ENCODE data around the gene TMEM200C.

The TMEM200C gene

GRCh38 chr18:5899835-5900234, 4.5 kb upstream of the TMEM200C start:
- H3K4me1 Mint-ChIP-seq = peaks cover 15% of the 10 kb centered on the region
- H3K9me3 Mint-ChIP-seq = no peaks in the 10 kb centered on the region
- H3K4me3 Mint-ChIP-seq = no peak overlapping the region
- TF ChIP-seq CTCF (IDR thresholded peaks at IDR 0.05; ENCODE audit: unreplicated experiment in 3 of 3) = no peak
- peaks cover 41% of the 10 kb centered on the region for H3K27me3 Mint-ChIP-seq (ENCODE audit: low read depth)
- peaks cover 6% of the 10 kb centered on the region for H3K36me3 Mint-ChIP-seq (ENCODE audit: low read depth)
- H3K27ac Mint-ChIP-seq = no peak overlapping the region

GRCh38 chr18:5895876-5896740, 786 bp upstream of the TMEM200C start:
- peaks cover 6% of the 10 kb centered on the region for H3K36me3 Mint-ChIP-seq (ENCODE audit: low read depth)
- H3K9me3 Mint-ChIP-seq = no peaks in the 10 kb centered on the region
- TF ChIP-seq CTCF (IDR thresholded peaks at IDR 0.05; ENCODE audit: unreplicated experiment in 3 of 3) = no peak
- peaks cover 73% of the 10 kb centered on the region for H3K27me3 Mint-ChIP-seq (ENCODE audit: low read depth)
- peaks cover 36% of the 10 kb centered on the region for H3K4me1 Mint-ChIP-seq
- H3K4me3 Mint-ChIP-seq = peak overlapping the region; percentile 83 to 89 (median 85)
- H3K27ac Mint-ChIP-seq = peak overlapping the region; percentile 28 to 50 (median 35)

GRCh38 chr18:5894611-5895298, 567 bp downstream of the TMEM200C start:
- Mint-ChIP-seq H3K27ac (peak overlapping the region; percentile 75 to 81 (median 76)), H3K36me3 (ENCODE audit: low read depth) (peaks cover 6% of the 10 kb centered on the region), H3K4me1 (peaks cover 36% of the 10 kb centered on the region), H3K27me3 (ENCODE audit: low read depth) (peaks cover 74% of the 10 kb centered on the region), H3K9me3 (no peaks in the 10 kb centered on the region), H3K4me3 (peak overlapping the region; percentile 85 to 91 (median 90))
- no peak for TF ChIP-seq CTCF (IDR thresholded peaks at IDR 0.05; ENCODE audit: unreplicated experiment in 3 of 3)

- H3K27ac Mint-ChIP-seq = peak overlapping the region; percentile 75 to 81 (median 76)
Measured at GRCh38 chr18:5893956-5894610, 1.2 kb downstream of the TMEM200C start.

More at GRCh38 chr18:5893956-5894610, 1.2 kb downstream of the TMEM200C start:
- peaks cover 73% of the 10 kb centered on the region for H3K27me3 Mint-ChIP-seq (ENCODE audit: low read depth)
- no peak for TF ChIP-seq CTCF (IDR thresholded peaks at IDR 0.05; ENCODE audit: unreplicated experiment in 3 of 3)
- no peaks in the 10 kb centered on the region for H3K9me3 Mint-ChIP-seq
- H3K4me1 Mint-ChIP-seq = peaks cover 36% of the 10 kb centered on the region
- peaks cover 10% of the 10 kb centered on the region for H3K36me3 Mint-ChIP-seq (ENCODE audit: low read depth)
- H3K4me3 Mint-ChIP-seq = peak overlapping the region; percentile 85 to 91 (median 90)
